ENCODE measurements around the gene DHDDS.

DNA sequence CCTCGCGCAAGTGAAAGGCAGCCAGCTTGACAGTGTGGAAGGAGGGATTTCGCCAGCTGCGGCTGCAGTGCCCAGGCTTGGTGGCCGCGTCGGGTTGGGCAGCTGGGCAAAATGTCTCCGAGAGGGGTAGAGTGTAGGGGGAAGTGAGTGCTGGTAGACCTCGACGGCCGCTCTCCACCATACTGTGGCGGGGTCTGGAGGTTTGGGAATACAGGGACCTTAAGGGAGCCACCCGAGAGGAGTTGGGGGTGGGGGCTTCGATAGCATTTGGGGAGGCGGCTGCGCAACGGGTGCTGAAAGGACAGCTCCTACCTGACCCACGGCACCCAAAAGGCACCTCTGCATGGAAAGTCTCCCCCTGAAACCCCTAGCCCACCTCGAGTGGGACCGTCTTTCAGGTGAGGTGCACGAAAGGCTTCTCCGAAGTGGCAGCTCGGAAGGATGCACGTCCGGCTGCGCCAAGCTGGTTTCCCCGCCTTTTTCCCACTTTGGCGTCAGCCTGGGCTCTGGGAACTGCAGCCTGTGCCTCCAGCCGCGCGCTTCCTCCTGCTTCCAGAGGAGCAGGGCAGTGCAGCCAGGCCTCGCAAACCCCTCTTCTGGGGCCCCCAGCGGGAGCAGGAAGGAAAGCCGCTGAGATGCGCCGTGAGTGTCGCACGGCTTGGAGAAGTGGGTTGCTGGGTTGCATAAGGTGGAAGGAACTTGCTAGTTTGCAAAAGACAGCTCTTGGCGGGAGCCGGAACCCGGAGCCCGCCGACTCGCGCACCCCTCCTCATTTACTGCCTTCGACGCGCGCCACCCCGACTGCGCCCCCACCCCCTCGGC, 39.6 kb downstream of the DHDDS start:
- TF ChIP-seq ZNF132 (tag by site-specific recombination; IDR thresholded peaks at IDR 0.05; ENCODE audit: borderline replicate concordance) (no peak), BCL11A (tag by site-specific recombination; IDR thresholded peaks at IDR 0.05; ENCODE audit: low read depth) (no peak; the same call in 1 of the 2 replicates), ZNF157 (tag by site-specific recombination; IDR thresholded peaks at IDR 0.05) (no peak), ZSCAN30 (tag by site-specific recombination; IDR thresholded peaks at IDR 0.05) (peak; percentile 65), ZNF274 (IDR thresholded peaks at IDR 0.05; ENCODE audit: low read length) (no peak), ZNF274 (tag by site-specific recombination; IDR thresholded peaks at IDR 0.05; ENCODE audit: borderline replicate concordance) (no peak), ZNF302 (tag by site-specific recombination; IDR thresholded peaks at IDR 0.05; ENCODE audit: low read depth) (no peak)
- TF ChIP-seq, protein P1, sequence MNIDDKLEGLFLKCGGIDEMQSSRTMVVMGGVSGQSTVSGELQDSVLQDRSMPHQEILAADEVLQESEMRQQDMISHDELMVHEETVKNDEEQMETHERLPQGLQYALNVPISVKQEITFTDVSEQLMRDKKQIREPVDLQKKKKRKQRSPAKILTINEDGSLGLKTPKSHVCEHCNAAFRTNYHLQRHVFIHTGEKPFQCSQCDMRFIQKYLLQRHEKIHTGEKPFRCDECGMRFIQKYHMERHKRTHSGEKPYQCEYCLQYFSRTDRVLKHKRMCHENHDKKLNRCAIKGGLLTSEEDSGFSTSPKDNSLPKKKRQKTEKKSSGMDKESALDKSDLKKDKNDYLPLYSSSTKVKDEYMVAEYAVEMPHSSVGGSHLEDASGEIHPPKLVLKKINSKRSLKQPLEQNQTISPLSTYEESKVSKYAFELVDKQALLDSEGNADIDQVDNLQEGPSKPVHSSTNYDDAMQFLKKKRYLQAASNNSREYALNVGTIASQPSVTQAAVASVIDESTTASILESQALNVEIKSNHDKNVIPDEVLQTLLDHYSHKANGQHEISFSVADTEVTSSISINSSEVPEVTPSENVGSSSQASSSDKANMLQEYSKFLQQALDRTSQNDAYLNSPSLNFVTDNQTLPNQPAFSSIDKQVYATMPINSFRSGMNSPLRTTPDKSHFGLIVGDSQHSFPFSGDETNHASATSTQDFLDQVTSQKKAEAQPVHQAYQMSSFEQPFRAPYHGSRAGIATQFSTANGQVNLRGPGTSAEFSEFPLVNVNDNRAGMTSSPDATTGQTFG (tag by site-specific recombination; IDR thresholded peaks at IDR 0.05; ENCODE audit: borderline replicate concordance), result no peak
- TF ChIP-seq, protein P2, sequence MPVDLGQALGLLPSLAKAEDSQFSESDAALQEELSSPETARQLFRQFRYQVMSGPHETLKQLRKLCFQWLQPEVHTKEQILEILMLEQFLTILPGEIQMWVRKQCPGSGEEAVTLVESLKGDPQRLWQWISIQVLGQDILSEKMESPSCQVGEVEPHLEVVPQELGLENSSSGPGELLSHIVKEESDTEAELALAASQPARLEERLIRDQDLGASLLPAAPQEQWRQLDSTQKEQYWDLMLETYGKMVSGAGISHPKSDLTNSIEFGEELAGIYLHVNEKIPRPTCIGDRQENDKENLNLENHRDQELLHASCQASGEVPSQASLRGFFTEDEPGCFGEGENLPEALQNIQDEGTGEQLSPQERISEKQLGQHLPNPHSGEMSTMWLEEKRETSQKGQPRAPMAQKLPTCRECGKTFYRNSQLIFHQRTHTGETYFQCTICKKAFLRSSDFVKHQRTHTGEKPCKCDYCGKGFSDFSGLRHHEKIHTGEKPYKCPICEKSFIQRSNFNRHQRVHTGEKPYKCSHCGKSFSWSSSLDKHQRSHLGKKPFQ (tag by site-specific recombination; IDR thresholded peaks at IDR 0.05), result no peak
- TF ChIP-seq, protein P3, sequence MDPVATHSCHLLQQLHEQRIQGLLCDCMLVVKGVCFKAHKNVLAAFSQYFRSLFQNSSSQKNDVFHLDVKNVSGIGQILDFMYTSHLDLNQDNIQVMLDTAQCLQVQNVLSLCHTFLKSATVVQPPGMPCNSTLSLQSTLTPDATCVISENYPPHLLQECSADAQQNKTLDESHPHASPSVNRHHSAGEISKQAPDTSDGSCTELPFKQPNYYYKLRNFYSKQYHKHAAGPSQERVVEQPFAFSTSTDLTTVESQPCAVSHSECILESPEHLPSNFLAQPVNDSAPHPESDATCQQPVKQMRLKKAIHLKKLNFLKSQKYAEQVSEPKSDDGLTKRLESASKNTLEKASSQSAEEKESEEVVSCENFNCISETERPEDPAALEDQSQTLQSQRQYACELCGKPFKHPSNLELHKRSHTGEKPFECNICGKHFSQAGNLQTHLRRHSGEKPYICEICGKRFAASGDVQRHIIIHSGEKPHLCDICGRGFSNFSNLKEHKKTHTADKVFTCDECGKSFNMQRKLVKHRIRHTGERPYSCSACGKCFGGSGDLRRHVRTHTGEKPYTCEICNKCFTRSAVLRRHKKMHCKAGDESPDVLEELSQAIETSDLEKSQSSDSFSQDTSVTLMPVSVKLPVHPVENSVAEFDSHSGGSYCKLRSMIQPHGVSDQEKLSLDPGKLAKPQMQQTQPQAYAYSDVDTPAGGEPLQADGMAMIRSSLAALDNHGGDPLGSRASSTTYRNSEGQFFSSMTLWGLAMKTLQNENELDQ (tag by site-specific recombination; IDR thresholded peaks at IDR 0.05; ENCODE audit: low read depth), result no peak
- TF ChIP-seq, protein P4, sequence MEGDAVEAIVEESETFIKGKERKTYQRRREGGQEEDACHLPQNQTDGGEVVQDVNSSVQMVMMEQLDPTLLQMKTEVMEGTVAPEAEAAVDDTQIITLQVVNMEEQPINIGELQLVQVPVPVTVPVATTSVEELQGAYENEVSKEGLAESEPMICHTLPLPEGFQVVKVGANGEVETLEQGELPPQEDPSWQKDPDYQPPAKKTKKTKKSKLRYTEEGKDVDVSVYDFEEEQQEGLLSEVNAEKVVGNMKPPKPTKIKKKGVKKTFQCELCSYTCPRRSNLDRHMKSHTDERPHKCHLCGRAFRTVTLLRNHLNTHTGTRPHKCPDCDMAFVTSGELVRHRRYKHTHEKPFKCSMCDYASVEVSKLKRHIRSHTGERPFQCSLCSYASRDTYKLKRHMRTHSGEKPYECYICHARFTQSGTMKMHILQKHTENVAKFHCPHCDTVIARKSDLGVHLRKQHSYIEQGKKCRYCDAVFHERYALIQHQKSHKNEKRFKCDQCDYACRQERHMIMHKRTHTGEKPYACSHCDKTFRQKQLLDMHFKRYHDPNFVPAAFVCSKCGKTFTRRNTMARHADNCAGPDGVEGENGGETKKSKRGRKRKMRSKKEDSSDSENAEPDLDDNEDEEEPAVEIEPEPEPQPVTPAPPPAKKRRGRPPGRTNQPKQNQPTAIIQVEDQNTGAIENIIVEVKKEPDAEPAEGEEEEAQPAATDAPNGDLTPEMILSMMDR (tag by site-specific recombination; IDR thresholded peaks at IDR 0.05), result peak; percentile 69; the same call in 1 of the 2 replicates
- TF ChIP-seq, protein P5, sequence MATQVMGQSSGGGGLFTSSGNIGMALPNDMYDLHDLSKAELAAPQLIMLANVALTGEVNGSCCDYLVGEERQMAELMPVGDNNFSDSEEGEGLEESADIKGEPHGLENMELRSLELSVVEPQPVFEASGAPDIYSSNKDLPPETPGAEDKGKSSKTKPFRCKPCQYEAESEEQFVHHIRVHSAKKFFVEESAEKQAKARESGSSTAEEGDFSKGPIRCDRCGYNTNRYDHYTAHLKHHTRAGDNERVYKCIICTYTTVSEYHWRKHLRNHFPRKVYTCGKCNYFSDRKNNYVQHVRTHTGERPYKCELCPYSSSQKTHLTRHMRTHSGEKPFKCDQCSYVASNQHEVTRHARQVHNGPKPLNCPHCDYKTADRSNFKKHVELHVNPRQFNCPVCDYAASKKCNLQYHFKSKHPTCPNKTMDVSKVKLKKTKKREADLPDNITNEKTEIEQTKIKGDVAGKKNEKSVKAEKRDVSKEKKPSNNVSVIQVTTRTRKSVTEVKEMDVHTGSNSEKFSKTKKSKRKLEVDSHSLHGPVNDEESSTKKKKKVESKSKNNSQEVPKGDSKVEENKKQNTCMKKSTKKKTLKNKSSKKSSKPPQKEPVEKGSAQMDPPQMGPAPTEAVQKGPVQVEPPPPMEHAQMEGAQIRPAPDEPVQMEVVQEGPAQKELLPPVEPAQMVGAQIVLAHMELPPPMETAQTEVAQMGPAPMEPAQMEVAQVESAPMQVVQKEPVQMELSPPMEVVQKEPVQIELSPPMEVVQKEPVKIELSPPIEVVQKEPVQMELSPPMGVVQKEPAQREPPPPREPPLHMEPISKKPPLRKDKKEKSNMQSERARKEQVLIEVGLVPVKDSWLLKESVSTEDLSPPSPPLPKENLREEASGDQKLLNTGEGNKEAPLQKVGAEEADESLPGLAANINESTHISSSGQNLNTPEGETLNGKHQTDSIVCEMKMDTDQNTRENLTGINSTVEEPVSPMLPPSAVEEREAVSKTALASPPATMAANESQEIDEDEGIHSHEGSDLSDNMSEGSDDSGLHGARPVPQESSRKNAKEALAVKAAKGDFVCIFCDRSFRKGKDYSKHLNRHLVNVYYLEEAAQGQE (tag by site-specific recombination; IDR thresholded peaks at IDR 0.05), result peak; percentile 94

Measured in HEK293 (cell line).